SIG-M5 treated with dmso at 0.1 percent for 504 hours (cell line): ENCODE measurements around the gene MGARP.
"Not testable (repeated sequence)": the region's sequence is repeated elsewhere in the genome, so short reads cannot be mapped to it uniquely, and the experiment has no call there.

ENCODE experiments used
- DNase-seq: peaks from one replicate; lab custom pipeline; 2025; ENCODE audit not compliant: unreplicated experiment; lab: John Stamatoyannopoulos, UW

The MGARP gene

GRCh38 chr4:139295942-139296299 is 15.9 kb upstream of the MGARP start:
- DNase-seq = no peak

- DNase-seq = peak; percentile 91
These were observed 15.3 kb upstream of the MGARP start for GRCh38 chr4:139295206-139295941.

GRCh38 chr4:139286186-139286698 is 6.2 kb upstream of the MGARP start:
- DNase-seq = no peak

GRCh38 chr4:139282721-139283075 is 2.7 kb upstream of the MGARP start:
- no peak for DNase-seq

- no peak for DNase-seq
These were observed 2.2 kb upstream of the MGARP start for GRCh38 chr4:139282065-139282720.

GRCh38 chr4:139278912-139279759 is 889 bp downstream of the MGARP start:
- DNase-seq = no peak

- no peak for DNase-seq
These were observed 1.5 kb downstream of the MGARP start for GRCh38 chr4:139278485-139278884.

- DNase-seq = no peak
These were observed 4.7 kb downstream of the MGARP start for GRCh38 chr4:139275281-139275735.

GRCh38 chr4:139274790-139275189 is 5.2 kb downstream of the MGARP start:
- no peak for DNase-seq

- no peak for DNase-seq
These were observed 6.2 kb downstream of the MGARP start for GRCh38 chr4:139273835-139274234.

GRCh38 chr4:139267301-139267700 is 12.7 kb downstream of the MGARP start:
- no peak for DNase-seq

GRCh38 chr4:139266583-139267257 is 13.3 kb downstream of the MGARP start:
- DNase-seq = peak; percentile 65

- no peak for DNase-seq
These were observed 13.8 kb downstream of the MGARP start for GRCh38 chr4:139266208-139266582.

- no peak for DNase-seq
These were observed 14.4 kb downstream of the MGARP start for GRCh38 chr4:139265654-139266053.

- no peak for DNase-seq
These were observed 23.7 kb downstream of the MGARP start for GRCh38 chr4:139256349-139256748.

GRCh38 chr4:139255581-139255980 is 24.4 kb downstream of the MGARP start:
- DNase-seq = not testable (repeated sequence)

GRCh38 chr4:139253713-139254112 is 26.3 kb downstream of the MGARP start:
- no peak for DNase-seq

- DNase-seq = no peak
These were observed 27.0 kb downstream of the MGARP start for GRCh38 chr4:139253046-139253445.

GRCh38 chr4:139247700-139248238 is 32.3 kb downstream of the MGARP start:
- no peak for DNase-seq

GRCh38 chr4:139247241-139247640 is 32.8 kb downstream of the MGARP start:
- DNase-seq = no peak

- no peak for DNase-seq
These were observed 33.9 kb downstream of the MGARP start for GRCh38 chr4:139246166-139246565.
